Lung (tissue), 12 donors: ENCODE measurements around the gene SIL1. TPM values are rescaled to one million over a fixed set of nuclear protein-coding genes. Genes with fewer than 3 reads are reported as not detected.

Experiments used
- ATAC-seq: fragments of 200-7000 bp; cut with Tn5 transposase; one replicate; pipeline ENCODE4 v1.9.1; 2020; ENCODE audit warnings: moderate number of reproducible peaks; ENCODE audit not compliant: insufficient read depth, low FRiP score
- DNase-seq, 3 donors: peaks; one replicate each; pipeline ENCODE4 v3.0.0-alpha.2; 2013 to 2017
- H3K27ac ChIP-seq, 2 donors: one replicate each; pipeline ENCODE4 v1.5.1; 2013; ENCODE audit warnings: mild to moderate bottlenecking in 2 of 2, moderate library complexity in 2 of 2, control low read depth in 1 of 2, inconsistent platforms in 1 of 2, low read depth in 1 of 2, low read length in 1 of 2
- H3K27me3 ChIP-seq, 3 donors: one replicate each; pipeline ENCODE4 v1.5.1; 2013; ENCODE audit warnings: low read length in 2 of 3; ENCODE audit not compliant: control insufficient read depth in 3 of 3, insufficient read depth in 3 of 3
- H3K36me3 ChIP-seq, 4 donors: one replicate each; pipeline ENCODE4 v1.5.1; 2013; ENCODE audit warnings: low read length in 4 of 4, mild to moderate bottlenecking in 1 of 4, moderate library complexity in 1 of 4; ENCODE audit not compliant: control insufficient read depth in 4 of 4, insufficient read depth in 4 of 4
- H3K4me1 ChIP-seq, 5 donors: one replicate each; pipeline ENCODE4 v1.5.1; 2013; ENCODE audit warnings: low read length in 5 of 5, mild to moderate bottlenecking in 2 of 5, moderate library complexity in 1 of 5; ENCODE audit not compliant: control insufficient read depth in 5 of 5, insufficient read depth in 5 of 5
- H3K4me3 ChIP-seq: one replicate; pipeline ENCODE4 v1.5.1; 2013; ENCODE audit warnings: mild to moderate bottlenecking, control low read depth, moderate library complexity
- H3K9ac ChIP-seq, 2 donors: one replicate each; pipeline ENCODE4 v1.5.1; 2013; ENCODE audit warnings: low read length in 2 of 2, control low read depth in 1 of 2; ENCODE audit not compliant: insufficient read depth in 1 of 2
- H3K9me3 ChIP-seq, 4 donors: one replicate each; pipeline ENCODE4 v1.5.1; 2013; ENCODE audit warnings: low read length in 3 of 4, mild to moderate bottlenecking in 1 of 4, moderate library complexity in 1 of 4; ENCODE audit not compliant: control insufficient read depth in 4 of 4, insufficient read depth in 3 of 4
- WGBS, 2 donors: extraction: QIAGEN DNeasy Blood & Tissue Kit; methylation state at CpG; one replicate each; pipeline ENCODE4 v1.1.7; 2013; 5-methylcytosine and 5-hydroxymethylcytosine counted together
- polyA plus RNA-seq, 2 donors: library from polyadenylated mRNA; stranded (reverse); fragments of 200-250 nt; gene quantifications; one replicate each; pipeline ENCODE4 v1.2.1, GENCODE V29; 2013
- total RNA-seq, 2 donors: library from RNA; depleted of rRNA in 1 of 2; stranded (reverse); fragments of >200 nt in 1 of 2; gene quantifications; one replicate each; pipeline ENCODE4 v1.2.1, GENCODE V29; 2014 to 2021
- TF ChIP-seq, protein P1 (sequence below): IDR thresholded peaks from 2 replicates; pipeline ENCODE4 v1.5.1; 2012; ENCODE audit warnings: mild to moderate bottlenecking; ENCODE audit errors: control extremely low read depth, extremely low read depth
- donor health status: control.
- donor health status: control.
- donor health status: Bipolar disorder and iron deficiency.
- donor health status: healthy.
- donor health status: DM: yes; HTN: yes; CAD: no.

The SIL1 gene
- total and polyA plus RNA-seq, 4 donors = 38.5 to 109 (median 78.4) TPM

DNA sequence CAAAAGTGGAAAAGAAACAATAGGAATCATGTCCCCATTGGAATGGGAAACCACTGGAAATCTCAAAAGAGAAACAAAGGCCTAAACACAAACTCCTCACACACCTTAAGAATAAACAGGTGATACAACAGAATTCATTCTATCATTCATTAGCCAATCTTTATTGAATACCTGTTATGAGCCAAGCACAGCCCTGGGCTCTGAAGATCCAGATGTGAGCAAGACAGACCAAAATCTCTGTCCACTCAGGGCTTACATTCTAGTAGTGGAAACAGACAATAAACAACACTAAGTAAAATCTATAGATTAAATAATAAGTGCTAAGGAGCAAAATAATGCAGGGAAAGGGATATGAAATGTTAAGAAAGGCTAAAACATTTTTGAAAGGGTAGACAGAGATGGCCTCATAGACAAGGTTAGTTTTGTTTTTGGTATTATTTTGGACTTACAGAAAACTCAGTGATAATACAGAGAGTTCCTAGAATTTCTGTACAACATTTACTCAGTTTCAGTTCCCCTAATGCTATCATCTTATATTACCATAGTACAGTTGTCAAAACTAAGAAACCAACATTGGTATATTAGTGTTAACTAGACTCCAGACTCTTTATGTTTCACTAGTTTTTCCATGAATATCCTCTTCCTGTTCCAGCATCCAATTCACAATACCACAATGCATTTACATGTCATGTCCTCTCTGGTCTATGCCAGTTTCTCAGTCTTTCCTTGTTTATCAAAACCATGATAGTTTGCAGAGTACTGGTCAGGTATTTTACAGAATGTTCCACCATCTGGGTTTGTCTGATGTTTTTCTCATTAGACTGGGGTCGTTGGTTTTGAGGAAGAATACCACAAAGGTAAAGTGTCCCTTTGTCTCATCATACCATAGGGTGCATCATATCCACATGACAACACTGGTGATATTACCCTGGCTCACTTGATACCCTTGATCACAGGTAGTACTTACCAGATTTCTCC, 103.7 kb downstream of the SIL1 start:
- no peak overlapping the region for H3K27ac ChIP-seq
- H3K9ac ChIP-seq = no peak overlapping the region
- ATAC-seq (no peak), DNase-seq (no peak)
- WGBS, 2 donors = 47 to 65% methylated on average over 1 of the region's 1 CpG
- H3K4me3 ChIP-seq = no peak overlapping the region
- TF ChIP-seq, protein P1, sequence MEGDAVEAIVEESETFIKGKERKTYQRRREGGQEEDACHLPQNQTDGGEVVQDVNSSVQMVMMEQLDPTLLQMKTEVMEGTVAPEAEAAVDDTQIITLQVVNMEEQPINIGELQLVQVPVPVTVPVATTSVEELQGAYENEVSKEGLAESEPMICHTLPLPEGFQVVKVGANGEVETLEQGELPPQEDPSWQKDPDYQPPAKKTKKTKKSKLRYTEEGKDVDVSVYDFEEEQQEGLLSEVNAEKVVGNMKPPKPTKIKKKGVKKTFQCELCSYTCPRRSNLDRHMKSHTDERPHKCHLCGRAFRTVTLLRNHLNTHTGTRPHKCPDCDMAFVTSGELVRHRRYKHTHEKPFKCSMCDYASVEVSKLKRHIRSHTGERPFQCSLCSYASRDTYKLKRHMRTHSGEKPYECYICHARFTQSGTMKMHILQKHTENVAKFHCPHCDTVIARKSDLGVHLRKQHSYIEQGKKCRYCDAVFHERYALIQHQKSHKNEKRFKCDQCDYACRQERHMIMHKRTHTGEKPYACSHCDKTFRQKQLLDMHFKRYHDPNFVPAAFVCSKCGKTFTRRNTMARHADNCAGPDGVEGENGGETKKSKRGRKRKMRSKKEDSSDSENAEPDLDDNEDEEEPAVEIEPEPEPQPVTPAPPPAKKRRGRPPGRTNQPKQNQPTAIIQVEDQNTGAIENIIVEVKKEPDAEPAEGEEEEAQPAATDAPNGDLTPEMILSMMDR = no peak
- H3K9me3 ChIP-seq = no peaks in the 10 kb centered on the region
- no peaks in the 10 kb centered on the region for H3K27me3 ChIP-seq
- H3K36me3 ChIP-seq = no peaks in the 10 kb centered on the region
- peaks cover 0 to 2% (median 0%) of the 10 kb centered on the region in 5 donors for H3K4me1 ChIP-seq

GRCh38 chr5:139092741-139093343, 105.3 kb downstream of the SIL1 start:
- TF ChIP-seq, protein P1 = no peak
- H3K27ac ChIP-seq = no peak overlapping the region
- DNase-seq (no peak), ATAC-seq (no peak)
- WGBS, 2 donors = 92 to 94% methylated on average over 5 of the region's 5 CpGs
- H3K9ac ChIP-seq = no peak overlapping the region
- no peaks in the 10 kb centered on the region for H3K36me3 ChIP-seq
- peaks cover 0 to 6% (median 0%) of the 10 kb centered on the region in 5 donors for H3K4me1 ChIP-seq
- H3K27me3 ChIP-seq = no peaks in the 10 kb centered on the region
- H3K9me3 ChIP-seq = no peaks in the 10 kb centered on the region
- H3K4me3 ChIP-seq = no peak overlapping the region

GRCh38 chr5:139091439-139092156, 106.6 kb downstream of the SIL1 start:
- 68 to 70% methylated on average over 5 of the region's 5 CpGs for WGBS, 2 donors
- H3K9ac ChIP-seq = no peak overlapping the region
- DNase-seq (peak; percentile 47 to 79 (median 66)), ATAC-seq (no peak)
- H3K9me3 ChIP-seq = no peaks in the 10 kb centered on the region
- no peaks in the 10 kb centered on the region for H3K27me3 ChIP-seq
- H3K4me1 ChIP-seq = peaks cover 0 to 6% (median 0%) of the 10 kb centered on the region in 5 donors
- H3K36me3 ChIP-seq = no peaks in the 10 kb centered on the region
- TF ChIP-seq, protein P1 = no peak
- H3K4me3 ChIP-seq = no peak overlapping the region
- H3K27ac ChIP-seq = no peak overlapping the region
